Stomach smooth muscle (tissue), 2 donors: ENCODE data around the gene KNDC1.
"Not testable (repeated sequence)": the region's sequence is repeated elsewhere in the genome, so short reads cannot be mapped to it uniquely, and the experiment has no call there.

Experiments used
- H3K27ac ChIP-seq: one replicate; pipeline ENCODE4 v1.7.0; 2013; ENCODE audit warnings: mild to moderate bottlenecking, low read length, inconsistent platforms
- H3K27me3 ChIP-seq, 2 donors: one replicate each; pipeline ENCODE4 v1.7.0; 2013; ENCODE audit warnings: low read length in 2 of 2; ENCODE audit not compliant: insufficient read depth in 2 of 2, control insufficient read depth in 1 of 2
- H3K36me3 ChIP-seq, 2 donors: one replicate each; pipeline ENCODE4 v1.7.0; 2013; ENCODE audit warnings: low read length in 2 of 2; ENCODE audit not compliant: control insufficient read depth in 2 of 2, insufficient read depth in 2 of 2
- H3K4me1 ChIP-seq: one replicate; pipeline ENCODE4 v1.7.0; 2013; ENCODE audit warnings: low read length; ENCODE audit not compliant: control insufficient read depth, insufficient read depth
- H3K4me3 ChIP-seq, 2 donors: one replicate each; pipeline ENCODE4 v1.7.0; 2013; ENCODE audit warnings: low read length in 2 of 2
- H3K9ac ChIP-seq, 2 donors: one replicate each; pipeline ENCODE4 v1.7.0; 2013; ENCODE audit warnings: low read length in 2 of 2, mild to moderate bottlenecking in 1 of 2
- H3K9me3 ChIP-seq, 2 donors: one replicate each; pipeline ENCODE4 v1.7.0; 2013; ENCODE audit warnings: low read length in 2 of 2; ENCODE audit not compliant: control insufficient read depth in 2 of 2
- donor health status: healthy.
- donor health status: Pancreatic carcinoma.

The KNDC1 gene

GRCh38 chr10:133142523-133143199 lies 17.4 kb upstream of the KNDC1 start:
- peaks cover 3% of the 10 kb centered on the region for H3K4me1 ChIP-seq
- H3K9me3 ChIP-seq: no peaks in the 10 kb centered on the region
- H3K36me3 ChIP-seq: no peaks in the 10 kb centered on the region
- H3K9ac ChIP-seq: no peak overlapping the region
- no peak overlapping the region for H3K4me3 ChIP-seq
- H3K27ac ChIP-seq: no peak overlapping the region
- peaks cover 17 to 36% of the 10 kb centered on the region in 2 donors for H3K27me3 ChIP-seq

DNA sequence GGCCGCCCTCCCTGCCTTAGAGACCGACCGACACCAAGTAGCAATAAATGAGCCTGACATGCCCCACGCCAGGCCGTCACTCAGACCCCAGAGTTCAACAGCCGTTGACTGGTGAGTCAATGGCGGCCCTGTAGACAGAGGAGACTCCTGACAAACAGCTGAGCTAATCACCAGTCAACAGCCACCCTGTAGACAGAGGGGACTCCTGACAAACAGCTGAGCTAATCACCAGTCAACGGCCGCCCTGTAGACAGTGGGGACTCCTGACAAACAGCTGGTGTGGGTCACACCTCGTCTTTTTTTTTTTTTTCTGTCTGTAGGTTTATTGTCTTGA lies 16.9 kb upstream of the KNDC1 start:
- peaks cover 3% of the 10 kb centered on the region for H3K4me1 ChIP-seq

GRCh38 chr10:133143546-133143945 lies 16.5 kb upstream of the KNDC1 start:
- H3K27ac ChIP-seq: no peak overlapping the region

More for the DNA sequence above, 16.9 kb upstream of the KNDC1 start:
- no peaks in the 10 kb centered on the region for H3K36me3 ChIP-seq
- no peak overlapping the region for H3K9ac ChIP-seq
- peaks cover 2 to 3% of the 10 kb centered on the region in 2 donors for H3K9me3 ChIP-seq
- H3K4me3 ChIP-seq: no peak overlapping the region
- H3K27ac ChIP-seq: no peak overlapping the region
- H3K27me3 ChIP-seq: peaks cover 17 to 36% of the 10 kb centered on the region in 2 donors

DNA sequence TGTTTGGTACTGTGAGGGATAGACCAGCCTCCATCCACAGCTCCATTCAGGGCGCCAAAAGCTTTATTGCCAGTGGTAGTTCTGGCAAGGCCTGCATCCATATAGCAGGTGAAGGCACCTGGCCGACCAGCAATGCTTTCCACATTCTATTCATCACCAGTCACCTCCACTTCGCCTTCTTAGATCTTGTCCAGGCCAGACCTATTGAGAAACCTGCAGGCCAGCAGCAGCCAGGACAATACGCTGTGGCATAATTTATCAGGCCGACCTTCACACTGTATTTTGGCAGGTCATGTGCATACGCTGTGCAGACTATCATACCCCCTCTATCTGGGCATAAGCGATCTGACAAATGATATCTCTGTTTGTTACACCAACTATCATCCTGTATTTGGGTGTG lies 15.2 kb upstream of the KNDC1 start:
- Histone ChIP-seq H3K27ac (no peak overlapping the region), H3K36me3 (no peaks in the 10 kb centered on the region), H3K27me3 (peaks cover 17 to 36% of the 10 kb centered on the region in 2 donors), H3K9me3 (peaks cover 2 to 12% of the 10 kb centered on the region in 2 donors), H3K9ac (no peak overlapping the region), H3K4me1 (peaks cover 3% of the 10 kb centered on the region), H3K4me3 (no peak overlapping the region)

More at GRCh38 chr10:133143546-133143945, 16.5 kb upstream of the KNDC1 start:
- Histone ChIP-seq H3K4me3 (no peak overlapping the region), H3K4me1 (peaks cover 3% of the 10 kb centered on the region), H3K9ac (no peak overlapping the region), H3K36me3 (no peaks in the 10 kb centered on the region), H3K27me3 (peaks cover 17 to 36% of the 10 kb centered on the region in 2 donors), H3K9me3 (peaks cover 2 to 7% of the 10 kb centered on the region in 2 donors)

DNA sequence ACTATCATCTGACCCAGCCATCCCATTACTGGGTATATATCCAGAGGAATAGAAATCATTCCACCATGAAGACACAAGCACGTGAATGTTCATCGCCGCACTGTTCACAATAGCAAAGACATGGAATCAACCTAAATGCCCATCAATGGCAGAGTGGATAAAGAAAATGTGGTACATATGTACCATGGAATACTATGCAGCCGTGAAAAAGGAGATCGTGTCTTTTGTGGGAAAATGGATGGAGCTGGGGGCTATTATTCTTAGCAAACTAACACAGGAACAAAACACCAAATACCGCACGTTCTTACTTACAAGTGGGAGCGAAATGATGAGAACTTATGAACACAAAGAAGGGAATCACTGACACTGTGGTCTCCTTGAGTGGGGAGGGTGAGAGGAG lies 9.8 kb upstream of the KNDC1 start:
- H3K9ac ChIP-seq: no peak overlapping the region
- H3K4me3 ChIP-seq: no peak overlapping the region
- H3K27me3 ChIP-seq: peaks cover 0 to 5% of the 10 kb centered on the region in 2 donors
- H3K4me1 ChIP-seq: no peaks in the 10 kb centered on the region
- H3K36me3 ChIP-seq: no peaks in the 10 kb centered on the region
- H3K9me3 ChIP-seq: peaks cover 2 to 12% of the 10 kb centered on the region in 2 donors
- no peak overlapping the region for H3K27ac ChIP-seq

DNA sequence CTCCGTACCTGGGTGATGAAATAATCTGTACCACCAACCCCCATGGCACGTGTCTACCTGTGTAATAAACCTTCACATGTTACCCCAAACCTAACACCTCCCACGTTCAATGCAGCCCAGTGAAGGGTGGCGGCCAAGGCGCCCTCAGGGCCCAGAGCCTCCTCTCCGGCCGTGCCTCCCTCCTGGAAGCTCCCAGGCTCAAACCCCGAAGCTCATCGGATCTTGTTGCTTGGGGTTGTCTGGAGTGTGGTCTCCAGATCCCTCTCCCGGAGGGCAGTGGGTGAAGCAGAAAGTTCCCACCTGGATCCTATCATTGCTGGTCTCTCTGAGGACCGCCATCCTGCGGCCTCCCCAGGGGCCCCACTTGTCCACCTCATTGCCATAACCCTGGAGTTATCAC lies 9.4 kb upstream of the KNDC1 start:
- Histone ChIP-seq H3K36me3 (no peaks in the 10 kb centered on the region), H3K27ac (no peak overlapping the region), H3K4me3 (no peak overlapping the region), H3K9me3 (peaks cover 2 to 12% of the 10 kb centered on the region in 2 donors), H3K27me3 (peaks cover 0 to 2% of the 10 kb centered on the region in 2 donors), H3K4me1 (no peaks in the 10 kb centered on the region), H3K9ac (no peak overlapping the region)

- H3K27ac ChIP-seq, H3K27me3 ChIP-seq, H3K36me3 ChIP-seq, H3K9ac ChIP-seq, H3K4me1 ChIP-seq, H3K4me3 ChIP-seq: not testable (repeated sequence)
- peaks cover 2 to 12% of the 10 kb centered on the region in 2 donors for H3K9me3 ChIP-seq
These were observed 8.9 kb upstream of the KNDC1 start for GRCh38 chr10:133151071-133151470.

DNA sequence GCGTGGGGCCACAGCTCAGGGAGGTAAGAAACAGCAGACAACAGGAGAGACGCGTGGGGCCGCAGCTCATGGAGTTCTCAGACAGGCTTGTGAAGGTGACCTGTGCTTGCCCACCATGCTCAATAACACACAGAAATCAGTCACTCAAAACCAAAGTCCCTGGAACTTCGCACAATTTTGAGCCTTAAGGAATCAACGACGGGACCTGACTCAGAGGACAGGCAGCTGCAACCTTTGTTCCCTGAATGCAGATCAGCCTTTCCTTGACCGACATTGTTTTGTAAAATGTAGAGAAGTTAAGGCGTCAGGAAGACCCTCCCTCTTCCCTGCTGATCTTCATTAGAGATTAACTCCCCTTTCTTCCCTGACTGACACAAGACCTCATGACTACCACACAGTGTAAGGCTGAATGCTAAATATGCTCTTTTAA lies 8.5 kb upstream of the KNDC1 start:
- Histone ChIP-seq H3K4me3 (no peak overlapping the region), H3K9me3 (peaks cover 2 to 12% of the 10 kb centered on the region in 2 donors), H3K27me3 (no peaks in the 10 kb centered on the region), H3K4me1 (no peaks in the 10 kb centered on the region), H3K9ac (no peak overlapping the region), H3K27ac (no peak overlapping the region), H3K36me3 (no peaks in the 10 kb centered on the region)

DNA sequence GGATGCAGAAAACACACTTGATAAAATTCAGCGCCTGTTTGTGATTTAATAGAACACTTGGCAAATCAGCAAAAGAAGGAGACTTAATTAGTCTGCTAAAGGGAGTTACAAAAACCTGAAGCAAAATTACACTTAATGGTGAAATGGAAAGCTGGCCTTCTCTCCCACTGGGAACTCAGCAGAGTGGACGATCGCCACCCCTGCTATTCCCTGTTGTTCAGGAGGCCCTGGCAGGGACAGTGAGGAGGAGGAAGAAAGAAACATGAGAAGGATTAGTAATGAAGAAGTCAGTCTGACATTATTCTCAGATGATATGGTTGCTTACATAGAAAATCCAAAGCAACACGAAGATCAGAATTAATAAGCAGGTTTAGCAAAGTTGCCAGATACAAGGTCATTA lies 5.6 kb upstream of the KNDC1 start:
- no peak overlapping the region for H3K4me3 ChIP-seq
- H3K27ac ChIP-seq: no peak overlapping the region
- no peaks in the 10 kb centered on the region for H3K9me3 ChIP-seq
- H3K27me3 ChIP-seq: no peaks in the 10 kb centered on the region
- no peaks in the 10 kb centered on the region for H3K36me3 ChIP-seq
- peaks cover 1% of the 10 kb centered on the region for H3K4me1 ChIP-seq
- H3K9ac ChIP-seq: no peak overlapping the region

GRCh38 chr10:133154996-133155778 lies 4.8 kb upstream of the KNDC1 start:
- Histone ChIP-seq H3K36me3 (no peaks in the 10 kb centered on the region), H3K27me3 (no peaks in the 10 kb centered on the region), H3K4me3 (no peak overlapping the region), H3K9ac (no peak overlapping the region), H3K4me1 (peaks cover 3% of the 10 kb centered on the region), H3K27ac (no peak overlapping the region), H3K9me3 (no peaks in the 10 kb centered on the region)
